Endothelial cell of umbilical vein (primary cell): Measurements from ENCODE around the gene SPATA31D4. TPM values are rescaled to one million over a fixed set of nuclear protein-coding genes. Genes with fewer than 3 reads are reported as not detected.
A peak's percentile ranks its signal among the peaks of the same experiment; 100 is the strongest.

ENCODE experiments used
- BruUV-seq: library from RNA; stranded (reverse); fragments of 400-500 nt; replicated peaks from 2 replicates; lab custom pipeline; 2021; lab: Mats Ljungman, UMichigan
- CTCF ChIA-PET: fragments of 300-600, 350-600 bp; sonication (Branson Sonifier 250); formaldehyde crosslinking; loops from one replicate; lab custom pipeline; 2021; ENCODE audit warnings: antibody characterized with exemption, inconsistent platforms; lab: Charles Lee
- POLR2A ChIA-PET: fragments of 300-600, 350-600 bp; sonication (Branson Sonifier 250); formaldehyde crosslinking; loops from one replicate; lab custom pipeline; 2021; ENCODE audit warnings: antibody characterized with exemption, inconsistent platforms; lab: Charles Lee
- DNase-seq: peaks from one replicate; pipeline ENCODE4 v3.0.0-alpha.2; 2011; ENCODE audit warnings: low read depth, low spot score
- FAIRE-seq: peaks from 2 replicates; lab custom pipeline; 2011; peaks lifted over from hg19 to GRCh38; lab: Jason Lieb, UNC
- H2AFZ ChIP-seq: 2 replicates; pipeline ENCODE4 v1.6.0; 2012; ENCODE audit warnings: low read depth, low read length, control low read depth, inconsistent platforms
- H3K27ac ChIP-seq: 2 replicates; pipeline ENCODE4 v1.5.1; 2011; ENCODE audit warnings: low read depth, mild to moderate bottlenecking, control low read depth, low read length, moderate library complexity; ENCODE audit not compliant: insufficient read depth
- H3K27me3 ChIP-seq, 2 experiments: 2 replicates each; pipeline versions ENCODE4 v1.6.0 to v1.6.1; 2011; ENCODE audit warnings: low read length in 2 of 2, mixed read lengths in 1 of 2; ENCODE audit not compliant: control insufficient read depth in 2 of 2, insufficient read depth in 2 of 2
- H3K36me3 ChIP-seq, 2 experiments: 2 replicates in 1 of 2; 3 replicates in 1 of 2; pipeline ENCODE4 v1.5.1; 2011; ENCODE audit warnings: low read length in 2 of 2, mild to moderate bottlenecking in 1 of 2, moderate library complexity in 1 of 2; ENCODE audit not compliant: control insufficient read depth in 2 of 2, insufficient read depth in 2 of 2; ENCODE audit errors: extremely low read depth in 1 of 2
- H3K4me1 ChIP-seq: 3 replicates; pipeline ENCODE4 v1.5.1; 2011; ENCODE audit warnings: mild to moderate bottlenecking, low read length; ENCODE audit not compliant: control insufficient read depth, insufficient read depth; ENCODE audit errors: extremely low read depth
- H3K4me2 ChIP-seq: 2 replicates; pipeline ENCODE4 v1.6.1; 2011; ENCODE audit warnings: low read length, control low read depth, mixed read lengths; ENCODE audit not compliant: insufficient read depth
- H3K4me3 ChIP-seq, 3 experiments: fragments of 200-600 bp in 1 of 3; sonication (generic), shearing (Covaris generic) in 1 of 3; replicated peaks in 1 of 3; 2 replicates each; pipeline ENCODE4 v1.5.1; 2011 to 2016; ENCODE audit warnings: control low read depth in 3 of 3, low read length in 3 of 3, mild to moderate bottlenecking in 2 of 3, inconsistent platforms in 1 of 3, low read depth in 1 of 3, moderate library complexity in 1 of 3; ENCODE audit not compliant: insufficient read depth in 1 of 3
- H3K79me2 ChIP-seq: 2 replicates; pipeline ENCODE4 v1.6.0; 2012; ENCODE audit warnings: low read length, inconsistent platforms; ENCODE audit not compliant: control insufficient read depth, insufficient read depth
- H3K9ac ChIP-seq: replicated peaks from 2 replicates; pipeline ENCODE3; 2011; ENCODE audit warnings: low read length, control low read depth; ENCODE audit not compliant: insufficient read depth; ENCODE audit errors: extremely low read depth
- H3K9me1 ChIP-seq: replicated peaks from 3 replicates; pipeline ENCODE4 v1.6.0; 2011; ENCODE audit warnings: mild to moderate bottlenecking, low read length; ENCODE audit not compliant: control insufficient read depth, insufficient read depth; ENCODE audit errors: extremely low read depth
- H3K9me3 ChIP-seq: replicated peaks from 2 replicates; pipeline ENCODE4 v1.5.1; 2012; ENCODE audit warnings: low read length, inconsistent platforms; ENCODE audit not compliant: control insufficient read depth, insufficient read depth
- H4K20me1 ChIP-seq: replicated peaks from 2 replicates; pipeline ENCODE3; 2011; ENCODE audit warnings: mild to moderate bottlenecking, low read length; ENCODE audit not compliant: control insufficient read depth, insufficient read depth; ENCODE audit errors: extremely low read depth
- FOS ChIP-seq: IDR thresholded peaks from 2 replicates; pipeline ENCODE4 v1.6.1; 2011; ENCODE audit warnings: mild to moderate bottlenecking, low read length, moderate library complexity, borderline replicate concordance; ENCODE audit not compliant: insufficient read depth
- JUN ChIP-seq: IDR thresholded peaks from 2 replicates; pipeline ENCODE4 v1.6.1; 2011; ENCODE audit warnings: borderline replicate concordance, low read depth; ENCODE audit not compliant: insufficient read length, insufficient read depth
- MYC ChIP-seq: IDR thresholded peaks from one replicate; pipeline ENCODE4 v1.6.1; 2011; ENCODE audit warnings: mild to moderate bottlenecking, low read depth, low read length
- POLR2A ChIP-seq: IDR thresholded peaks from 2 replicates; pipeline ENCODE4 v1.6.1; 2012; ENCODE audit warnings: low read depth, mild to moderate bottlenecking, control low read depth, low read length
- POLR2AphosphoS5 ChIP-seq: IDR thresholded peaks from 2 replicates; pipeline ENCODE4 v1.6.1; 2012; ENCODE audit warnings: low read depth, mild to moderate bottlenecking, control low read depth, low read length, moderate library complexity; ENCODE audit not compliant: insufficient read depth
- dilution Hi-C: fragments of 300-500 bp; cut with MboI; formaldehyde crosslinking; loops from one replicate; pipeline ENCODE4 v1.15.0; 2019; ENCODE audit warnings: low sequenced_read_pairs; ENCODE audit not compliant: extremely low pct_ligation_motif_present
- intact Hi-C: fragments of 100-400 bp; cut with micrococcal nuclease; formaldehyde crosslinking; loops from one replicate; pipeline ENCODE4 v1.10.0; 2022
- polyA plus RNA-seq, 4 experiments: library from polyadenylated mRNA; depleted of rRNA in 3 of 4; stranded (reverse) in 3 of 4; unstranded in 1 of 4; fragments of >200 nt; gene quantifications; 2 replicates each; pipeline versions ENCODE4 v1.2.1 to v1.2.3, GENCODE V29; 2011 to 2012; ENCODE audit warnings: missing spikeins in 1 of 4
- total RNA-seq: library from RNA; stranded (reverse); gene quantifications from 2 replicates; pipeline ENCODE4 v1.2.3, GENCODE V29; 2021
- TF ChIP-seq, protein P1 (sequence below): IDR thresholded peaks from 2 replicates; pipeline ENCODE4 v1.6.1; 2011; ENCODE audit not compliant: insufficient read depth, insufficient read length

Gene SPATA31D4
- total and polyA plus RNA-seq, 2 donors (not counting 3 experiments of a cell fraction or from before 2014, with no cell fraction given) = not detected

DNA sequence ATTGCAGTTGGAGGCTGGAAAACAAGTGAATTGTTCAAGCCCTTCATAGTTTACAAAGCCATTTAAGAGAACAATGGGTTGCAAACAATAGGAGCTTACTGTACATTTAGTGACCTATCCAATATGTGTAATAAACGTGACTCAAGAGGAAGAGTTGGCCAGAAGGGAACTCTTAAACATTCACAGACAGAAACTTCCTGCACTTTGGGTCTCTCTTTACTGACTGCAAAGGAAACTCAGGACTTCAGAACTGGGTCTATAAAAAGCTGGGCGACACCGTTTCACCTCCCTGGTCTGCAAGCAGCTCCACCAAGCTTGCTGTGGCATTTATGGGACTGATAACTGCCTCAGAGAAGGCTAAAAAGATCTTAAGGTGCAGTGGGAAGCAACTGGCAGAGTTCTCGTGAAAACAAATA, 48.7 kb upstream of the SPATA31D4 start:
- Histone ChIP-seq H3K27ac (peak overlapping the region; percentile 83), H3K9me3 (no peaks in the 10 kb centered on the region), H3K9me1 (no peaks in the 10 kb centered on the region), H4K20me1 (no peaks in the 10 kb centered on the region), H3K4me1 (peaks cover 25% of the 10 kb centered on the region), H3K4me2 (peak overlapping the region; percentile 28), H3K9ac (peak overlapping the region; percentile 18), H2AFZ (peak overlapping the region; percentile 10), H3K27me3 (no peaks in the 10 kb centered on the region), H3K36me3 (no peaks in the 10 kb centered on the region), H3K79me2 (no peaks in the 10 kb centered on the region), H3K4me3 (no peak overlapping the region)
- FAIRE-seq (peak; percentile 92), DNase-seq (peak; percentile 92)
- intact Hi-C loops = loop anchor here (1.0 to 10.0 kb wide), 3 partner anchors 37 to 1385 kb away; partner anchors contain the start of gene TLE1
- ChIA-PET CTCF (interaction anchor here (1.4 kb wide), 1 partner anchor 32 kb away, joined by 3 read pairs; no protein-coding TSS in a partner anchor), POLR2A (interaction anchor here (1.0 kb wide), 1 partner anchor 31 kb away, joined by 3 read pairs; no protein-coding TSS in a partner anchor)
- TF ChIP-seq FOS (peak; percentile 61), JUN (peak; percentile 72)
- TF ChIP-seq, protein P1, sequence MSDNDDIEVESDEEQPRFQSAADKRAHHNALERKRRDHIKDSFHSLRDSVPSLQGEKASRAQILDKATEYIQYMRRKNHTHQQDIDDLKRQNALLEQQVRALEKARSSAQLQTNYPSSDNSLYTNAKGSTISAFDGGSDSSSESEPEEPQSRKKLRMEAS = no peak
- no TSS peak for BruUV-seq
- dilution Hi-C loops = no loop called here

DNA sequence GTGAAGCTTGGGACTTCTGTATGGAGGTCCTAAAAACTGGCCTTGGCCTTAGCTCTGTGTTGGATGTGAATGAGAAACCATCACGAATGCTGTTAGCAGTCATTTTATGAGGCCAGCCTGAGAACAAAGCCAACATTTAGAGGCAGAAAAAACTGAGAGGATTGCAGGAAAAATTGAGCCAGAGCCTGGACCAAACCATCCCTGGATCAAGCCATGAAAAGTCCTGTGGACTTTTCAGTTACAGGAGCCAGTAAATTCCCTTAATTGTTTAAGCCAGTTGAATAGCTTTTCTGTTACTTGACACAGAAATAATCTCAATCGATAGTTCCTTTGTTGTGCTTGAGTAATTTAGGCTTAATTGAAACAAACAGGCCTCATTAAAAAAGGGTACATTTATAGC, 42.6 kb upstream of the SPATA31D4 start:
- H3K27me3 ChIP-seq = no peaks in the 10 kb centered on the region
- intact Hi-C loops = loop anchor here (10.0 kb wide), 1 partner anchor 99 kb away; the partner anchor contains the start of gene SPATA31D1
- no peak overlapping the region for H3K27ac ChIP-seq
- POLR2A ChIA-PET = no interaction called here
- H3K4me1 ChIP-seq = no peaks in the 10 kb centered on the region
- H3K9me3 ChIP-seq = no peaks in the 10 kb centered on the region
- H3K4me3 ChIP-seq = no peak overlapping the region
- H3K9me1 ChIP-seq = no peaks in the 10 kb centered on the region
- BruUV-seq = no TSS peak
- no peak overlapping the region for H3K4me2 ChIP-seq
- no peak overlapping the region for H2AFZ ChIP-seq
- dilution Hi-C loops = no loop called here
- no peaks in the 10 kb centered on the region for H3K36me3 ChIP-seq
- TF ChIP-seq POLR2AphosphoS5 (no peak), POLR2A (no peak), MYC (no peak)
- DNase-seq = no peak
- no peaks in the 10 kb centered on the region for H3K79me2 ChIP-seq
- no peak overlapping the region for H3K9ac ChIP-seq
- no peaks in the 10 kb centered on the region for H4K20me1 ChIP-seq
- CTCF ChIA-PET = no interaction called here
- no peak for FAIRE-seq
